ENCODE results near the gene HSD17B8. TPM values are rescaled to one million over a fixed set of nuclear protein-coding genes. Genes with fewer than 3 reads are reported as not detected.

HSD17B8 gene
- total and polyA plus RNA-seq, 2 experiments from 2014 or later: 4.3 to 8.9 TPM

- peaks cover 17% of the 10 kb centered on the region for H3K27me3 Mint-ChIP-seq (ENCODE audit: insufficient read depth, low read depth, poor library complexity)
- H3K4me3 Mint-ChIP-seq: no peak overlapping the region
- no peak overlapping the region for H3K27ac Mint-ChIP-seq
- no peaks in the 10 kb centered on the region for H4K20me1 ChIP-seq (replicated peaks; ENCODE audit: insufficient read depth)
- no peak overlapping the region for H2AFZ ChIP-seq
- H3F3A ChIP-seq (replicated peaks; ENCODE audit: low read depth): no peaks in the 10 kb centered on the region
- no peaks in the 10 kb centered on the region for H3K9me2 ChIP-seq (ENCODE audit: insufficient read depth)
- peaks cover 6% of the 10 kb centered on the region for H3K4me1 Mint-ChIP-seq
- no peaks in the 10 kb centered on the region for H3K27me3 ChIP-seq (ENCODE audit: insufficient read depth)
- H3K9me3 Mint-ChIP-seq: no peaks in the 10 kb centered on the region
- no peak overlapping the region for H3K4me2 ChIP-seq
- no peaks in the 10 kb centered on the region; the same call in 1 of the 2 replicates for H3K4me1 ChIP-seq (ENCODE audit: insufficient read depth)
- TF ChIP-seq ZNF114 (CRISPR knock-in tag; IDR thresholded peaks at IDR 0.05) (no peak), ZNF462 (CRISPR knock-in tag; IDR thresholded peaks at IDR 0.05) (no peak), STAT1 (IDR thresholded peaks at IDR 0.05; ENCODE audit: unreplicated experiment) (no peak), CTCF (conservative IDR thresholded peaks at IDR 0.05; ENCODE audit: low read depth in 2 of 2) (no peak), EZH2phosphoT487 (IDR thresholded peaks at IDR 0.05; ENCODE audit: unreplicated experiment) (no peak)
- DNase-seq (ENCODE audit: low spot score): no peak
- no peak overlapping the region for H3K27ac ChIP-seq (ENCODE audit: low read depth)
- no peaks in the 10 kb centered on the region for H3K79me2 ChIP-seq (replicated peaks; ENCODE audit: insufficient read depth)
- H3K36me3 Mint-ChIP-seq (ENCODE audit: low read depth): no peaks in the 10 kb centered on the region
- no peak for ATAC-seq
- H3K4me3 ChIP-seq: no peak overlapping the region
- H3K36me3 ChIP-seq (ENCODE audit: insufficient read depth): no peaks in the 10 kb centered on the region
Observed at GRCh38 chr6:33176906-33177305, 27.5 kb upstream of the HSD17B8 start.

Data from GM23338 (cell line).